Ishikawa (cell line): ENCODE measurements around the gene CDKN2A.
A peak's percentile ranks its signal among the peaks of the same experiment; 100 is the strongest.

Experiments used
- NFIC ChIP-seq: IDR thresholded peaks from 2 replicates; pipeline ENCODE4 v1.6.1; 2012
- TEAD4 ChIP-seq: IDR thresholded peaks from 2 replicates; pipeline ENCODE4 v1.6.1; 2012

CDKN2A gene

GRCh38 chr9:21919377-21920362 lies 74.5 kb downstream of the CDKN2A start:
- TF ChIP-seq TEAD4 (no peak), NFIC (peak; percentile 59)
